HG02970 (cell line): ENCODE results near the gene ALAS1.
"Not testable (repeated sequence)": the region's sequence is repeated elsewhere in the genome, so short reads cannot be mapped to it uniquely, and the experiment has no call there.

Experiments
- ATAC-seq: cut with Tn5 transposase; IDR thresholded peaks from one replicate; pipeline ENCODE4 v1.9.1; 2021; ENCODE audit warnings: mild to moderate bottlenecking, moderate library complexity, moderate number of reproducible peaks; ENCODE audit not compliant: unreplicated experiment, low FRiP score

ALAS1 gene

GRCh38 chr3:52176180-52176752 is 21.7 kb upstream of the ALAS1 start:
- no peak for ATAC-seq

- no peak for ATAC-seq
Observed at GRCh38 chr3:52176951-52177700, 20.8 kb upstream of the ALAS1 start.

- ATAC-seq = no peak
Observed at GRCh38 chr3:52177701-52178042, 20.3 kb upstream of the ALAS1 start.

- not testable (repeated sequence) for ATAC-seq
Observed at GRCh38 chr3:52178126-52178525, 19.8 kb upstream of the ALAS1 start.

- ATAC-seq = no peak
Observed at GRCh38 chr3:52178537-52178936, 19.4 kb upstream of the ALAS1 start.

- ATAC-seq = no peak
Observed at GRCh38 chr3:52181543-52181942, 16.4 kb upstream of the ALAS1 start.

- no peak for ATAC-seq
Observed at GRCh38 chr3:52182196-52182595, 15.8 kb upstream of the ALAS1 start.

GRCh38 chr3:52182691-52183090 is 15.3 kb upstream of the ALAS1 start:
- ATAC-seq = no peak

- no peak for ATAC-seq
Observed at GRCh38 chr3:52183786-52184445, 14.0 kb upstream of the ALAS1 start.

GRCh38 chr3:52184690-52185089 is 13.3 kb upstream of the ALAS1 start:
- ATAC-seq = no peak

GRCh38 chr3:52185311-52185710 is 12.6 kb upstream of the ALAS1 start:
- no peak for ATAC-seq

GRCh38 chr3:52185837-52186236 is 12.1 kb upstream of the ALAS1 start:
- no peak for ATAC-seq

GRCh38 chr3:52186729-52187128 is 11.2 kb upstream of the ALAS1 start:
- no peak for ATAC-seq

GRCh38 chr3:52188556-52188955 is 9.4 kb upstream of the ALAS1 start:
- no peak for ATAC-seq

- ATAC-seq = no peak
Observed at GRCh38 chr3:52190294-52191074, 7.5 kb upstream of the ALAS1 start.

- no peak for ATAC-seq
Observed at GRCh38 chr3:52191663-52192062, 6.3 kb upstream of the ALAS1 start.

GRCh38 chr3:52193065-52193464 is 4.9 kb upstream of the ALAS1 start:
- ATAC-seq = no peak

GRCh38 chr3:52194485-52195290 is 3.3 kb upstream of the ALAS1 start:
- ATAC-seq = no peak

GRCh38 chr3:52195291-52195597 is 2.7 kb upstream of the ALAS1 start:
- ATAC-seq = no peak

- no peak for ATAC-seq
Observed at GRCh38 chr3:52195823-52196331, 2.1 kb upstream of the ALAS1 start.
